DND-41 (cell line): Measurements from ENCODE around the gene NPHS1.

Experiments used
- EZH2 ChIP-seq: IDR thresholded peaks from 3 replicates; pipeline ENCODE4 v1.6.1; 2012; ENCODE audit warnings: borderline replicate concordance, low read depth, mild to moderate bottlenecking, moderate library complexity, low read length, inconsistent platforms; ENCODE audit not compliant: severe bottlenecking
- TF ChIP-seq, protein P1 (sequence below): IDR thresholded peaks from 2 replicates; pipeline ENCODE4 v1.5.1; 2012; ENCODE audit warnings: borderline replicate concordance, low read length, moderate library complexity, mild to moderate bottlenecking; ENCODE audit not compliant: poor library complexity, severe bottlenecking; ENCODE audit errors: extremely low read depth

DNA sequence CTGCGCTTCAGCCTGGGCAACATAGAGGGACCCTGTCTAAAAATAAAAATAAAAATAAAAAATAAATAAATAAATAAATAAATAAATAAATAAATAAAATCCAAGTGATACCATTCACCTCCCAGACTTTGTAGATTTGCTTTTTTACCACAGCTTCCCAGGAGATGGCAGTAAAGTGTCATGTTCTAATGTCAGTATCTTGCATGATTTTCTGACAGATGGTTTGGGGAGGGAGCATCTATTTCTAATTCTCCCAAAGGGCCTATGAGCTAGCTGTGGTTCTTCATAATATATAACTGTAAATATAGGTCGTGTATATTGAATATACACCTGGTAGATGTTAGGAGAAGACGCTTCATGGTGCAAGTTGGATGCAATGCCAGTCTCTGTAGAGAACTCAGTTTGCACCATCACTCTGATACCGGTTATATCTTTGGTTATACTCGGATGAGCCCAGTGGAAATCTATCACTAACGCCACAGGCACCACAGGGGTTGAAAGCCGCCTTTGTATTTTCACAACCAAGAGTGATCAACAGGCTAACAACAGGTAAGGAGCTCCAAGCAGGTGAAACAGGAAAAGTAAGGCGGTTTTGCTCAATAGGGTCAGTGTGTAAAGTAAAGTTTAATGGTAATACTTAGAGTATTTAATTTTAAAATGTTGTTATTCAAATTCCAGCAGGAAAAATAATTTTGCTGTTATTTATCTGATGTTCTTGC is 30.0 kb upstream of the NPHS1 start:
- TF ChIP-seq, protein P1, sequence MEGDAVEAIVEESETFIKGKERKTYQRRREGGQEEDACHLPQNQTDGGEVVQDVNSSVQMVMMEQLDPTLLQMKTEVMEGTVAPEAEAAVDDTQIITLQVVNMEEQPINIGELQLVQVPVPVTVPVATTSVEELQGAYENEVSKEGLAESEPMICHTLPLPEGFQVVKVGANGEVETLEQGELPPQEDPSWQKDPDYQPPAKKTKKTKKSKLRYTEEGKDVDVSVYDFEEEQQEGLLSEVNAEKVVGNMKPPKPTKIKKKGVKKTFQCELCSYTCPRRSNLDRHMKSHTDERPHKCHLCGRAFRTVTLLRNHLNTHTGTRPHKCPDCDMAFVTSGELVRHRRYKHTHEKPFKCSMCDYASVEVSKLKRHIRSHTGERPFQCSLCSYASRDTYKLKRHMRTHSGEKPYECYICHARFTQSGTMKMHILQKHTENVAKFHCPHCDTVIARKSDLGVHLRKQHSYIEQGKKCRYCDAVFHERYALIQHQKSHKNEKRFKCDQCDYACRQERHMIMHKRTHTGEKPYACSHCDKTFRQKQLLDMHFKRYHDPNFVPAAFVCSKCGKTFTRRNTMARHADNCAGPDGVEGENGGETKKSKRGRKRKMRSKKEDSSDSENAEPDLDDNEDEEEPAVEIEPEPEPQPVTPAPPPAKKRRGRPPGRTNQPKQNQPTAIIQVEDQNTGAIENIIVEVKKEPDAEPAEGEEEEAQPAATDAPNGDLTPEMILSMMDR = peak; percentile 70
- no peak for TF ChIP-seq EZH2
